Peyer's patch (tissue), 4 donors: ENCODE results near the gene MIPEP.

ENCODE experiments used
- CTCF ChIP-seq, 6 experiments: fragments of 450-650 bp in 4 of 6; fragments of 200-600 bp in 2 of 6; sonication (generic) in 1 of 6; IDR thresholded peaks; one replicate each; pipeline ENCODE4 v1.5.1; 2017 to 2019; ENCODE audit warnings: antibody characterized with exemption in 6 of 6, mild to moderate bottlenecking in 3 of 6, moderate library complexity in 1 of 6
- POLR2A ChIP-seq, 2 donors: fragments of 450-650 bp; IDR thresholded peaks; one replicate each; pipeline ENCODE4 v1.5.1; 2017; ENCODE audit warnings: antibody characterized with exemption in 2 of 2, mild to moderate bottlenecking in 2 of 2, moderate library complexity in 2 of 2

GRCh38 chr13:23725922-23726321 is 163.3 kb downstream of the MIPEP start:
- TF ChIP-seq POLR2A (IDR thresholded peaks at IDR 0.05) (no peak), CTCF (IDR thresholded peaks at IDR 0.05) (no peak)
